HG02623 (cell line): ENCODE measurements around the gene PALD1.

Experiments used
- ATAC-seq: cut with Tn5 transposase; IDR thresholded peaks from one replicate; pipeline ENCODE4 v1.9.1; 2021; ENCODE audit warnings: moderate library complexity; ENCODE audit not compliant: unreplicated experiment

PALD1 gene

GRCh38 chr10:70552586-70552985 lies 74.0 kb downstream of the PALD1 start:
- no peak for ATAC-seq

- ATAC-seq: no peak
These were observed 76.8 kb downstream of the PALD1 start for GRCh38 chr10:70555371-70555770.

GRCh38 chr10:70557086-70557845 lies 78.7 kb downstream of the PALD1 start:
- ATAC-seq: no peak

- no peak for ATAC-seq
These were observed 79.3 kb downstream of the PALD1 start for GRCh38 chr10:70557876-70558275.

GRCh38 chr10:70558295-70558694 lies 79.7 kb downstream of the PALD1 start:
- no peak for ATAC-seq

GRCh38 chr10:70558871-70559810 lies 80.6 kb downstream of the PALD1 start:
- ATAC-seq: no peak

- no peak for ATAC-seq
These were observed 81.3 kb downstream of the PALD1 start for GRCh38 chr10:70559861-70560260.

GRCh38 chr10:70560511-70560941 lies 82.0 kb downstream of the PALD1 start:
- no peak for ATAC-seq

GRCh38 chr10:70561070-70561469 lies 82.5 kb downstream of the PALD1 start:
- no peak for ATAC-seq

GRCh38 chr10:70561558-70561957 lies 83.0 kb downstream of the PALD1 start:
- ATAC-seq: no peak

GRCh38 chr10:70562036-70562755 lies 83.6 kb downstream of the PALD1 start:
- no peak for ATAC-seq

- no peak for ATAC-seq
These were observed 84.7 kb downstream of the PALD1 start for GRCh38 chr10:70563230-70563629.

- ATAC-seq: no peak
These were observed 85.7 kb downstream of the PALD1 start for GRCh38 chr10:70564113-70564725.

GRCh38 chr10:70564901-70565351 lies 86.4 kb downstream of the PALD1 start:
- no peak for ATAC-seq

GRCh38 chr10:70565556-70566514 lies 87.3 kb downstream of the PALD1 start:
- no peak for ATAC-seq

- ATAC-seq: no peak
These were observed 88.1 kb downstream of the PALD1 start for GRCh38 chr10:70566515-70567290.

- ATAC-seq: no peak
These were observed 89.0 kb downstream of the PALD1 start for GRCh38 chr10:70567603-70568002.

- ATAC-seq: no peak
These were observed 89.5 kb downstream of the PALD1 start for GRCh38 chr10:70568113-70568512.
